IPS DF 6.9 (cell line): Measurements from ENCODE around the gene PECR.

Experiments used
- DNase-seq: peaks from one replicate; pipeline ENCODE4 v3.0.0-alpha.2; 2013; ENCODE audit warnings: low read depth, low spot score
- H3K27ac ChIP-seq: one replicate; pipeline ENCODE4 v1.5.1; 2013; ENCODE audit warnings: low read length, control low read depth
- H3K27me3 ChIP-seq: 2 replicates; pipeline ENCODE4 v1.6.1; 2013; ENCODE audit warnings: mild to moderate bottlenecking, low read length; ENCODE audit not compliant: control insufficient read depth, insufficient read depth
- H3K36me3 ChIP-seq: 2 replicates; pipeline ENCODE4 v1.6.1; 2013; ENCODE audit warnings: low read length; ENCODE audit not compliant: control insufficient read depth, insufficient read depth
- H3K4me1 ChIP-seq: 2 replicates; pipeline ENCODE4 v1.6.1; 2013; ENCODE audit warnings: low read length; ENCODE audit not compliant: control insufficient read depth, insufficient read depth
- H3K4me3 ChIP-seq: 2 replicates; pipeline ENCODE4 v1.5.1; 2013; ENCODE audit warnings: mild to moderate bottlenecking, low read length
- H3K9me3 ChIP-seq: 2 replicates; pipeline ENCODE4 v1.6.1; 2013; ENCODE audit warnings: low read length, inconsistent platforms; ENCODE audit not compliant: control insufficient read depth, insufficient read depth
- WGBS: extraction: QIAGEN DNeasy Blood & Tissue Kit; methylation state at CpG from one replicate; pipeline ENCODE4 v1.1.7; 2013; ENCODE audit warnings: mixed read lengths, missing lambda C conversion rate; ENCODE audit not compliant: insufficient read length, insufficient coverage; 5-methylcytosine and 5-hydroxymethylcytosine counted together

PECR gene

DNA sequence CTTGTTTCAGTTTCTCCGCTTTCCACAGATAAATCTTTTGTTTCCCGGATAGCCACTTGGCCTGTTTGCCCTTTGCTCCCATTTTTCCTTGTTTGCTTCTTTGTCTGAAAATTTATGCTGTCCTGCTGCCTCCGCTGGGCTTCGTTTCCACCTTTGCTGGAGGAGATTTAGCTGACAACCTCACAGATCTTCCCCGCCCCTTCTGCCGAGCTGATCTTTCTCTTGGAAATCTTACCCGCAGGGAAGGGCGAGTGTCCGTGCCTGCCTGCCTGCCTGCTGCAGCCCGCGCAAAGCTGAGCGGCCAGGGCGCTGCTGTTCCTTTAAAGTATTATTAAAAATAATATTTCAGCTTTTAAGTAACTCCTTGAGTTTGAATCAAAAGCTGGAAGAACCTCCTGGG lies 26.2 kb upstream of the PECR start:
- Histone ChIP-seq H3K27me3 (no peaks in the 10 kb centered on the region), H3K27ac (no peak overlapping the region), H3K36me3 (peaks cover 3% of the 10 kb centered on the region; the same call in 1 of the 2 replicates), H3K4me1 (no peaks in the 10 kb centered on the region), H3K4me3 (no peak overlapping the region), H3K9me3 (no peaks in the 10 kb centered on the region)
- DNase-seq: no peak
- no CpG with 5 or more reads among the region's 13 CpGs for WGBS

DNA sequence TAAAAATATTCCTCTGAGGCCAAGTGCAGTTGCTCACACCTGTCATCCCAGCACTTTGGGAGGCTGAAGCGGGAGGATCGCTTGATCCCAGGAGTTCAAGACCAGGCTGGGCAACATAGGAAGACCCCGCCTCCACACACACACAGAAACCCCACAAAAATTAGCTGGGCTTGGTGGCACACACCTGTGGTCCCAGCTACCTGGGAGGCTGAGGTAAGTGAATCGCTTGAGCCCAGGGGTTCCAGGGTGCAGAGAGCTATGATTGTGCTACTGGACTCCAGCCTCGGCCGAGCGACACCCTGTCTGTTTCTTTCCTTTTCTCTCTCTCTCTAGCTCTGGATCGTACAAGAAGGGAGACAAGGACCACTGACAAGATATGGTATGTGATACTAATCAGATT lies 25.7 kb upstream of the PECR start:
- Histone ChIP-seq H3K9me3 (no peaks in the 10 kb centered on the region), H3K27me3 (no peaks in the 10 kb centered on the region), H3K36me3 (no peaks in the 10 kb centered on the region; the same call in 1 of the 2 replicates), H3K4me1 (no peaks in the 10 kb centered on the region), H3K4me3 (no peak overlapping the region), H3K27ac (no peak overlapping the region)
- WGBS: no CpG with 5 or more reads among the region's 8 CpGs
- no peak for DNase-seq

DNA sequence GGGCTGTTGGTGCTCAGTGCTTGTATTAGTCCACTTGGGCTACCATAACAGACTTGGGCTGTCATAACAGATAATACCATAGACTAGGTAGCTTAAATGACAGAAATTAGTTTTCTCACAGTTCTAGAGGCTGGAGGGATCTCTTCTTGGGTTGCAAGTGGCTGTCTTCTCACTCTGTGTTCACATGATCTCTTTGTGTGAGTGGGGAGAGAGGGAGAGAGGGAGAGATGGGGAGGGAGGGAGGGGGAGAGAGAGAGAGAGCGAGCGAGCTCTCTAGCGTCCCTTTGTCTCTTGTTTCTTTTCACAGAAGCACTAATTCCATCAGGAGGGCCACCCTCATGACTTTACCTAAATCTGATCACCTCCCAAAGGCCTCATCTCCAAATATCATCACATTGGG lies 23.1 kb upstream of the PECR start:
- Histone ChIP-seq H3K36me3 (no peaks in the 10 kb centered on the region), H3K4me1 (no peaks in the 10 kb centered on the region), H3K27ac (no peak overlapping the region), H3K27me3 (no peaks in the 10 kb centered on the region), H3K4me3 (no peak overlapping the region), H3K9me3 (no peaks in the 10 kb centered on the region)
- no peak for DNase-seq
- no CpG with 5 or more reads among the region's 3 CpGs for whole genome bisulfite sequencing

DNA sequence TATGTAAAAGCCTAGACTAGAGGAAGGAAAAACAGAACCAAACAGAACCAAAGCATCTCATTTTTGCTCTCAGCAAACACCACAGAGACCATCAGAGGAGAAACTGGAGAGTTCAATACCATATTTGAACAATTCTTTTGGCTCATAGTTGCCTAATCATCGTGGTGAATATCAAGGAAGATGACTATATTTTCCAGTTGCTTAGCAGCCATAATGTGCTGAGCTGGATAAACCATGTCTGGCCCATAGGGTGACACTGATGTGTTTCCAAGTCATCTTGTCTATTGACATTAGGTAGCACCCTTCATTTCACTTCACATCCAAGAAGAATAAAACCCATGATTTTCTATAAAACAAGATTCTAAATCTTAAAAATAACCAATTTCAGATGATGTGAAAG lies 21.6 kb upstream of the PECR start:
- no peak for DNase-seq
- no peaks in the 10 kb centered on the region for H3K4me1 ChIP-seq
- H3K9me3 ChIP-seq: no peaks in the 10 kb centered on the region
- H3K27me3 ChIP-seq: no peaks in the 10 kb centered on the region
- no CpG with 5 or more reads among the region's 1 CpG for WGBS
- no peak overlapping the region for H3K4me3 ChIP-seq
- no peaks in the 10 kb centered on the region for H3K36me3 ChIP-seq
- H3K27ac ChIP-seq: no peak overlapping the region

DNA sequence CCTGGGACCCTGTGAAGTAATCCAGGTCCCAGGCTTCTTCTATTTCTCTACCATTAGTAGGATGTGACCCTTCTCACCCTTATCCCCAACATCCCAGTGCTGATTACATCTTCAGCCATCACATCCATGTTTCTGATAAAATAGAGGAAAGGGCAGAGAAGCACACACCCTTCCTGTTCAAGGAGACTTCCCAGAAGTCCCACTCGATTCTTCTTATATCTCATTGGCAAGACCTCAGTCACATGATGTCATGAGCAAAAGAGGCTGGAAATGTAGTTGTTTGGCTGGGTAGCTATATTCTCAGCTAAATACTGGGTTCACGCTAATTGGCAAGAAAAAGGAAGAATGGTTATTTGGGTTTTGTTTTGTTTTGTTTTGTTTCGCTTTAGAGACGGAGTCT lies 19.5 kb upstream of the PECR start:
- H3K9me3 ChIP-seq: no peaks in the 10 kb centered on the region
- no peak overlapping the region for H3K4me3 ChIP-seq
- no CpG with 5 or more reads among the region's 4 CpGs for WGBS
- DNase-seq: no peak
- no peaks in the 10 kb centered on the region for H3K36me3 ChIP-seq
- H3K4me1 ChIP-seq: no peaks in the 10 kb centered on the region
- H3K27me3 ChIP-seq: no peaks in the 10 kb centered on the region
- H3K27ac ChIP-seq: no peak overlapping the region

DNA sequence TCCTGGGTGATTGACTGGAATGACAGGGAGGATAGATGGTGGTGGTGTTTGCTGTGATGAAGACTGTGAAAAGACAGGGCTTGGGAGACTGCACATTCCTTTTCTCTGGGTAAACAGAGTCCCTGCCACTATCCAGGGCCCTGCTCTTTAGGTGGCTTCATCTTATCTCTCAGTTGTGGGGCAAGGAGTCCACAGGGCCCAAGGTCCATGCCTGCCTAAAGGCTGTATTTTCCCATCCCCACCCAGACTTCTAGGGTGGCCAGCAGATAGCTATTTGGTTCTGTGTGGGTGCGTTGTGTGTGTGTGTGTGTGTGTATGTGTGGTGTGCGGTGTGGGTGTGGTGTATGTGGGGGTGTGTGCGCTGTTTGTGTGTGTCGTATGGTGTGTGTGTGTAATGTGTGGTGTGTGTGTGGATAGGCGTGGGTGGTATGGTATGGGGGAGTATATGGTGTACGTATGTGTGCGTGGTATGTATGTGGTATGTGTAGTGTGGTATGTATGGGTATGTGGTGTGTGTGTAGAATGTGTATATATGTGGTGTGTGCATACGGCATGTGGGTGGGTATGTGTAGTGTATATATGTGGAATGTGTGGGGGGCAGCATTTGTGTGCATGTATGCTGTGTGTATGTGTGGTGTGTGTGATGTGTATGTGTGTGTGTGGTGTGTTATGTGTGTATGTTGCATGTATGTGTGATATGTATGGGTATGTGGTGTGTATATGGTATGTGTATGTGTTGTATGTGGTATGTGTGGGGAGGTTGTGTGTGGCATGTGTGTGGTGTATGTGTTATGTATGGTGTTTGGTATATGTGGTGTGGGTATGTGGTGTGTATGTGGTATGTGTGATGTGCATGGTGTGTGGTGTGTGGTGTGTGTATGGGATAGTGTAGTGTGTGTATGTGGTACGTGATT lies 17.1 kb upstream of the PECR start:
- H3K4me1 ChIP-seq: no peaks in the 10 kb centered on the region
- 100% methylated on average over 9 of the region's 9 CpGs for WGBS
- H3K27me3 ChIP-seq: no peaks in the 10 kb centered on the region
- H3K9me3 ChIP-seq: no peaks in the 10 kb centered on the region
- no peak overlapping the region for H3K4me3 ChIP-seq
- DNase-seq: no peak
- H3K36me3 ChIP-seq: no peaks in the 10 kb centered on the region
- no peak overlapping the region for H3K27ac ChIP-seq

DNA sequence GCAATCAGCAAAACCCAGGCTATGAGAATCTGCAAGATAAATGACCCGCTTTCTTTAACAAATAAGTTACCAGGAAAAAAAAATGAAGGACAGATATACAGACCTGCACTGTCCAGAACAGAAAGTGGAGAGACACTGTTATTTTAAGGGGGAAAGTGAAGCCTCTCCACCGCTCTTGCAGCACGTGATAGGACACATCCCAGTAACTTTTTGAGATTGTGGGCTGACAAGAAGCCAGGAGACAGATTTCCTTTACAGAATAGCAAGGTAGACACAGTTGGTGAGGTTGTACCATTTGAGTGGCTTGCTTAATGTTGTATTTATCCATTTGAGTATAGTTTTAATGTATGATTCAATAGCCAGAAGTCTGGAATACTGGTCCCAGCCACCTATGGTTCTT lies 13.1 kb upstream of the PECR start:
- no peak overlapping the region for H3K27ac ChIP-seq
- no peaks in the 10 kb centered on the region for H3K27me3 ChIP-seq
- H3K9me3 ChIP-seq: no peaks in the 10 kb centered on the region
- no peak for DNase-seq
- H3K4me3 ChIP-seq: no peak overlapping the region
- no CpG with 5 or more reads among the region's 3 CpGs for WGBS
- no peaks in the 10 kb centered on the region for H3K36me3 ChIP-seq
- H3K4me1 ChIP-seq: no peaks in the 10 kb centered on the region

DNA sequence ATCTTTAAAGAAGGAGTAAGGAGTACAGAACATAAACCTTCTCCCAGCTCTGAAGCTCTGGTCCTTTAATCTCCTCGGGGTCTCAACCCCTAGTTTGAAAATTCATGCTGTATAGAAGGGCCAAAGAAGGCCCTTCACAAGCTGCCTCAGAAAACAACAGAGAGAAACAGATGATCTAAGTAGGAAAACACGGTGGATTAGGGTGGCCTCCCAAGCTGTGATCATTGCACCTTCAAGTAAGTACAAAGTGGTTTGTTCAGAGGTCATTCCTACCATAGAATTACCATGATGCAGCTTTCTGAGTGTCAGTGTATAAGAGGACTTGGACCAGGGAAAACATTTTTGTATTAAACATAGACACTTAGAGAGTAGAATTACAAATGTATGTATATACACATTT lies 11.0 kb upstream of the PECR start:
- Histone ChIP-seq H3K27ac (no peak overlapping the region), H3K36me3 (no peaks in the 10 kb centered on the region), H3K4me3 (no peak overlapping the region), H3K9me3 (no peaks in the 10 kb centered on the region), H3K27me3 (no peaks in the 10 kb centered on the region), H3K4me1 (no peaks in the 10 kb centered on the region)
- no peak for DNase-seq
- WGBS: no CpG with 5 or more reads among the region's 2 CpGs

DNA sequence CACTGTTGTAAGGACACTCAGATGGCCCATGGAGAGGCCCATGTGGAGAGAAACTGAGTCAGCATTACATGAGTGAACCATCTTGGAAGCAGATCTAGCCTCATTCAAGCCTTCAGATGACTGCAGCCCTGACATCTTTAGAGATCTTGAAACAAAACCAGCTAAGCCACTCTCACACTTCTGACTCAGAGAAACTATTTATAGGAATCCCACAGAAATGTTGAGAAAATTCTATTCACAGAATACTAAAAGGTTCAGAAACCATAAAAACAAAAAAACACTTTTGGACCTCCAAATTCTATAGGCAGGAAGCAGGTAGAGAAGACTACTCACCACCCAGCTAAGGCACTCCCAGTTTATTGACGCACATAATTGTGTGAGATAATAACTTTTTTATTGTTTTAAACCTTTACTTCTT lies 8.8 kb upstream of the PECR start:
- no peak overlapping the region for H3K27ac ChIP-seq
- no CpG with 5 or more reads among the region's 1 CpG for WGBS
- no peaks in the 10 kb centered on the region for H3K4me1 ChIP-seq
- H3K4me3 ChIP-seq: no peak overlapping the region
- no peaks in the 10 kb centered on the region for H3K27me3 ChIP-seq
- H3K9me3 ChIP-seq: no peaks in the 10 kb centered on the region
- no peaks in the 10 kb centered on the region for H3K36me3 ChIP-seq
- DNase-seq: no peak

DNA sequence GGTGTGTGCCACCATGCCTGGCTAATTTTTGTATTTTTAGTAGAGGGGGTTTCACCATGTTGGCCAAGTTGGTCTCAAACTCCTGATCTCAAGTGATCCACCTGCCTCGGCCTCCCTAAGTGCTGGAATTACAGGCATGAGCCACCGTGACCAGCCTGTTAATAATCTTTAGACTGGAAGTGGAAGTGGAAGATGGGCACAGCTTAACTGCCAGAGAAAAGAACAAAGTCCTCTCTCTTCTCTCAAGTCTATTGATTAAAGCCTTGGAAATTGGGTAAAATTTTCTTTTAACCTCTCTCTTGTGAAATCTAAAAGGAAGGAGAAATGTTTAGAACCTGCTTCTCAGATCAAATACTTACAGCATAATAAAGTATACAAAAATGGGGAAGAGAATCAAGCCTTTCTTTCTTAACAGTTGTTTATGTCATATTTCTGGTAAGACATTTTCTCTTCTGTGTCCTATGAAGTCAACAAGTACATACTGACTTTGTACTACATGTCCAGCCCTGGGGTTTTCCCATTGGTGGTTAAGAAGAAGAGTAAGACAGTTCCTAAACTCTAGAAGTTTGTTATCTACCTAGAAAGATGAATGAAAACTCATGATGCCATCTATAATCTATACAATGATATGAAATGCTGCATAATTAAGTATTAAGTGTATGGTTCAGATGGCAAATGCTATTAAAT lies 4.7 kb upstream of the PECR start:
- H3K9me3 ChIP-seq: no peaks in the 10 kb centered on the region
- no peak for DNase-seq
- no peaks in the 10 kb centered on the region for H3K36me3 ChIP-seq
- no CpG with 5 or more reads among the region's 2 CpGs for WGBS
- peaks cover 7% of the 10 kb centered on the region for H3K4me1 ChIP-seq
- H3K27ac ChIP-seq: no peak overlapping the region
- H3K4me3 ChIP-seq: no peak overlapping the region
- no peaks in the 10 kb centered on the region for H3K27me3 ChIP-seq
